Activated CD8-positive, alpha-beta memory T cell treated with anti-CD3 and anti-CD28 coated beads for 4 hours (primary cell): ENCODE results near the gene LIN52.

ENCODE experiments used
- DNase-seq, 2 donors: peaks; one replicate each; pipeline ENCODE4 v3.0.0-alpha.2; 2020; ENCODE audit warnings: low read depth in 2 of 2

Gene LIN52

GRCh38 chr14:74084277-74085046 lies at the start of gene LIN52, which contains the start of gene ALDH6A1:
Gene LIN52 (plus strand): TSS chr14:74084956. CDS start chr14:74084975, 19 bp downstream.
Gene ALDH6A1 (minus strand): TSS chr14:74084453. CDS start chr14:74084394, 59 bp downstream.
- peak; percentile 100 for DNase-seq

GRCh38 chr14:74035556-74035955 lies 49.2 kb upstream of the LIN52 start:
- no peak for DNase-seq

GRCh38 chr14:74038020-74038859 lies 46.5 kb upstream of the LIN52 start:
- DNase-seq = no peak

- no peak for DNase-seq
These were observed 42.5 kb upstream of the LIN52 start for GRCh38 chr14:74042296-74042695.

- no peak for DNase-seq
These were observed 39.2 kb upstream of the LIN52 start for GRCh38 chr14:74045522-74045921.

- DNase-seq = no peak
These were observed 36.5 kb upstream of the LIN52 start for GRCh38 chr14:74048281-74048680.

GRCh38 chr14:74049876-74050495 lies 34.8 kb upstream of the LIN52 start:
- no peak for DNase-seq

GRCh38 chr14:74062809-74063150 lies 22.0 kb upstream of the LIN52 start:
- no peak for DNase-seq

- no peak for DNase-seq
These were observed 20.3 kb upstream of the LIN52 start for GRCh38 chr14:74064426-74064825.

- DNase-seq = no peak
These were observed 19.9 kb upstream of the LIN52 start for GRCh38 chr14:74064883-74065282.

- no peak for DNase-seq
These were observed 18.8 kb upstream of the LIN52 start for GRCh38 chr14:74065746-74066575.

GRCh38 chr14:74077401-74077800 lies 7.4 kb upstream of the LIN52 start:
- DNase-seq = no peak

- no peak for DNase-seq
These were observed 3.8 kb upstream of the LIN52 start for GRCh38 chr14:74080820-74081460.

GRCh38 chr14:74081491-74081890 lies 3.3 kb upstream of the LIN52 start:
- no peak for DNase-seq

GRCh38 chr14:74083161-74083560 lies 1.6 kb upstream of the LIN52 start:
- DNase-seq = no peak

- no peak for DNase-seq
These were observed 926 bp upstream of the LIN52 start for GRCh38 chr14:74083784-74084276.

- no peak for DNase-seq
These were observed 386 bp downstream of the LIN52 start for GRCh38 chr14:74085047-74085637.

- no peak for DNase-seq
These were observed 1.1 kb downstream of the LIN52 start for GRCh38 chr14:74085828-74086227.

GRCh38 chr14:74089251-74090020 lies 4.7 kb downstream of the LIN52 start:
- no peak for DNase-seq

- DNase-seq = no peak
These were observed 20.6 kb downstream of the LIN52 start for GRCh38 chr14:74105381-74105780.
